ENCODE measurements around the gene NPR2.
A peak's percentile ranks its signal among the peaks of the same experiment; 100 is the strongest.

Gene NPR2

GRCh38 chr9:35766997-35767396, 24.4 kb upstream of the NPR2 start:
- DNase-seq: no peak

GRCh38 chr9:35767458-35767857, 23.9 kb upstream of the NPR2 start:
- no peak for DNase-seq

GRCh38 chr9:35769763-35770162, 21.6 kb upstream of the NPR2 start:
- DNase-seq: no peak

- DNase-seq: no peak
These were observed 20.3 kb upstream of the NPR2 start for GRCh38 chr9:35771075-35771433.

GRCh38 chr9:35771534-35771933, 19.9 kb upstream of the NPR2 start:
- DNase-seq: no peak

GRCh38 chr9:35771943-35772342, 19.4 kb upstream of the NPR2 start:
- DNase-seq: no peak

GRCh38 chr9:35774907-35775635, 16.3 kb upstream of the NPR2 start:
- DNase-seq: no peak

- no peak for DNase-seq
These were observed 15.4 kb upstream of the NPR2 start for GRCh38 chr9:35776018-35776417.

GRCh38 chr9:35778496-35778895, 12.9 kb upstream of the NPR2 start:
- no peak for DNase-seq

GRCh38 chr9:35781066-35781465, 10.3 kb upstream of the NPR2 start:
- DNase-seq: no peak

- no peak for DNase-seq
These were observed 8.0 kb upstream of the NPR2 start for GRCh38 chr9:35783418-35783817.

- no peak for DNase-seq
These were observed 1.9 kb upstream of the NPR2 start for GRCh38 chr9:35789541-35789940.

- no peak for DNase-seq
These were observed 1.4 kb upstream of the NPR2 start for GRCh38 chr9:35790025-35790384.

GRCh38 chr9:35790385-35791296, 750 bp upstream of the NPR2 start:
- peak; percentile 57 to 60 for DNase-seq

- no peak for DNase-seq
These were observed 828 bp downstream of the NPR2 start for GRCh38 chr9:35792024-35792813.

- no peak for DNase-seq
These were observed 1.4 kb downstream of the NPR2 start for GRCh38 chr9:35792826-35793225.

- DNase-seq: no peak
These were observed 2.1 kb downstream of the NPR2 start for GRCh38 chr9:35793461-35793860.

- DNase-seq: no peak
These were observed 4.3 kb downstream of the NPR2 start for GRCh38 chr9:35795695-35796094.

GRCh38 chr9:35797311-35798109, 6.1 kb downstream of the NPR2 start:
- no peak for DNase-seq

- DNase-seq: peak; percentile 62 to 66
These were observed 7.4 kb downstream of the NPR2 start for GRCh38 chr9:35798658-35799374.

GRCh38 chr9:35800530-35800929, 9.1 kb downstream of the NPR2 start:
- no peak for DNase-seq

Data from activated T-cell treated with anti-CD3 and anti-CD28 coated beads, Interleukin-2, amount 50 U/mL, for 48 hours (primary cell).